SK-MEL-5 (cell line): ENCODE results near the gene FCN1. TPM values are rescaled to one million over a fixed set of nuclear protein-coding genes. Genes with fewer than 3 reads are reported as not detected.
"Not testable (repeated sequence)": the region's sequence is repeated elsewhere in the genome, so short reads cannot be mapped to it uniquely, and the experiment has no call there.

ENCODE experiments used
- DNase-seq: peaks from one replicate; pipeline ENCODE4 v3.0.0-alpha.2; 2016; ENCODE audit warnings: low read depth, low spot score
- in situ Hi-C: cut with HindIII; loops from 2 replicates; pipeline ENCODE4 v1.10.0; 2016; ENCODE audit warnings: low sequenced_read_pairs, high pct_unique_total_duplicates, low pct_unique_long_range_greater_than_20kb
- total RNA-seq: library from RNA; depleted of rRNA; stranded (reverse); fragments of >200 nt; shearing (Covaris generic); gene quantifications from 2 replicates; pipeline ENCODE4 v1.2.3, GENCODE V29; 2014

Gene FCN1
- total RNA-seq, 1 experiment from 2014 or later = not detected

- DNase-seq = peak; percentile 25
- in situ Hi-C loops = no loop called here
These were observed 45.1 kb downstream of the FCN1 start for GRCh38 chr9:134872482-134873231.

- in situ Hi-C loops = no loop called here
- DNase-seq = no peak
These were observed 45.9 kb downstream of the FCN1 start for GRCh38 chr9:134871697-134872340.

GRCh38 chr9:134870746-134871662, 46.7 kb downstream of the FCN1 start:
- in situ Hi-C loops = no loop called here
- no peak for DNase-seq

- DNase-seq = no peak
- in situ Hi-C loops = no loop called here
These were observed 47.4 kb downstream of the FCN1 start for GRCh38 chr9:134870301-134870694.

- in situ Hi-C loops = no loop called here
- no peak for DNase-seq
These were observed 48.0 kb downstream of the FCN1 start for GRCh38 chr9:134869554-134870300.

- no peak for DNase-seq
- in situ Hi-C loops = no loop called here
These were observed 48.8 kb downstream of the FCN1 start for GRCh38 chr9:134868751-134869553.

- in situ Hi-C loops = no loop called here
- no peak for DNase-seq
These were observed 49.6 kb downstream of the FCN1 start for GRCh38 chr9:134867917-134868750.

GRCh38 chr9:134864821-134865190, 52.9 kb downstream of the FCN1 start:
- no peak for DNase-seq
- in situ Hi-C loops = no loop called here

- in situ Hi-C loops = no loop called here
- no peak for DNase-seq
These were observed 53.5 kb downstream of the FCN1 start for GRCh38 chr9:134863941-134864820.

- in situ Hi-C loops = no loop called here
- DNase-seq = no peak
These were observed 54.3 kb downstream of the FCN1 start for GRCh38 chr9:134863306-134863902.

- no peak for DNase-seq
These were observed 55.9 kb downstream of the FCN1 start for GRCh38 chr9:134861595-134862334.

GRCh38 chr9:134860510-134860909, 57.2 kb downstream of the FCN1 start:
- in situ Hi-C loops = no loop called here
- no peak for DNase-seq

More at GRCh38 chr9:134861595-134862334, 55.9 kb downstream of the FCN1 start:
- in situ Hi-C loops = no loop called here

GRCh38 chr9:134858051-134858841, 59.5 kb downstream of the FCN1 start:
- in situ Hi-C loops = no loop called here
- no peak for DNase-seq

GRCh38 chr9:134857451-134857850, 60.3 kb downstream of the FCN1 start:
- DNase-seq, in situ Hi-C loops: not testable (repeated sequence)
